PC-3 (cell line): ENCODE results near the gene WDR1.

ENCODE experiments used
- EZH2phosphoT487 ChIP-seq: fragments of 300-600 bp; sonication (generic); IDR thresholded peaks from 2 replicates; pipeline ENCODE4 v1.6.1; 2018; ENCODE audit warnings: mild to moderate bottlenecking, antibody characterized with exemption, low read length, borderline replicate concordance
- TF ChIP-seq, protein P1 (sequence below): fragments of 300-600 bp; sonication (generic); conservative IDR thresholded peaks from 2 replicates; pipeline ENCODE4 v1.5.1; 2017; ENCODE audit warnings: antibody characterized with exemption, low read depth, mild to moderate bottlenecking, low read length

GRCh38 chr4:10102474-10103332 is 13.9 kb downstream of the WDR1 start:
- TF ChIP-seq EZH2phosphoT487: no peak
- TF ChIP-seq, protein P1, sequence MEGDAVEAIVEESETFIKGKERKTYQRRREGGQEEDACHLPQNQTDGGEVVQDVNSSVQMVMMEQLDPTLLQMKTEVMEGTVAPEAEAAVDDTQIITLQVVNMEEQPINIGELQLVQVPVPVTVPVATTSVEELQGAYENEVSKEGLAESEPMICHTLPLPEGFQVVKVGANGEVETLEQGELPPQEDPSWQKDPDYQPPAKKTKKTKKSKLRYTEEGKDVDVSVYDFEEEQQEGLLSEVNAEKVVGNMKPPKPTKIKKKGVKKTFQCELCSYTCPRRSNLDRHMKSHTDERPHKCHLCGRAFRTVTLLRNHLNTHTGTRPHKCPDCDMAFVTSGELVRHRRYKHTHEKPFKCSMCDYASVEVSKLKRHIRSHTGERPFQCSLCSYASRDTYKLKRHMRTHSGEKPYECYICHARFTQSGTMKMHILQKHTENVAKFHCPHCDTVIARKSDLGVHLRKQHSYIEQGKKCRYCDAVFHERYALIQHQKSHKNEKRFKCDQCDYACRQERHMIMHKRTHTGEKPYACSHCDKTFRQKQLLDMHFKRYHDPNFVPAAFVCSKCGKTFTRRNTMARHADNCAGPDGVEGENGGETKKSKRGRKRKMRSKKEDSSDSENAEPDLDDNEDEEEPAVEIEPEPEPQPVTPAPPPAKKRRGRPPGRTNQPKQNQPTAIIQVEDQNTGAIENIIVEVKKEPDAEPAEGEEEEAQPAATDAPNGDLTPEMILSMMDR: no peak
